Right lobe of liver (tissue), 6 donors: ENCODE measurements around the gene LYRM1. TPM values are rescaled to one million over a fixed set of nuclear protein-coding genes. Genes with fewer than 3 reads are reported as not detected.

Source experiments
- ATAC-seq, 4 donors: fragments of 200-7000 bp; cut with Tn5 transposase; one replicate each; pipeline ENCODE4 v1.9.1; 2020; ENCODE audit warnings: mild to moderate bottlenecking in 4 of 4, moderate library complexity in 4 of 4
- DNase-seq, 3 donors: peaks; one replicate each; pipeline ENCODE4 v3.0.0-alpha.2; 2020
- H3K27ac ChIP-seq, 3 donors: fragments of 200-600 bp; one replicate each; pipeline ENCODE4 v1.8.0; 2022
- H3K27me3 ChIP-seq, 2 donors: fragments of 200-600 bp; one replicate each; pipeline ENCODE4 v1.8.0; 2022
- H3K36me3 ChIP-seq, 4 donors: fragments of 200-600 bp; sonication (generic) in 1 of 4; one replicate each; pipeline versions ENCODE4 v1.5.1 to v1.8.0; 2017 to 2022; ENCODE audit warnings: control low read depth in 1 of 4
- H3K4me1 ChIP-seq, 4 donors: fragments of 200-600 bp; sonication (generic) in 1 of 4; one replicate each; pipeline versions ENCODE4 v1.5.1 to v1.8.0; 2017 to 2022; ENCODE audit warnings: control low read depth in 1 of 4
- H3K4me3 ChIP-seq, 3 donors: fragments of 200-600 bp; one replicate each; pipeline ENCODE4 v1.8.0; 2022
- H3K9me3 ChIP-seq, 4 donors: fragments of 200-600 bp; sonication (generic) in 1 of 4; one replicate each; pipeline versions ENCODE4 v1.5.1 to v1.8.0; 2017 to 2022; ENCODE audit warnings: control low read depth in 1 of 4
- CTCF ChIP-seq, 4 donors: fragments of 200-600 bp in 3 of 4; fragments of 450-650 bp in 1 of 4; IDR thresholded peaks; one replicate each; pipeline versions ENCODE4 v1.5.1 to v1.8.0; 2016 to 2022; ENCODE audit warnings: antibody characterized with exemption in 4 of 4, mild to moderate bottlenecking in 2 of 4
- POLR2A ChIP-seq: fragments of 450-650 bp; IDR thresholded peaks from one replicate; pipeline ENCODE4 v1.6.1; 2017; ENCODE audit warnings: antibody characterized with exemption, mild to moderate bottlenecking
- WGBS: methylation state at CpG from one replicate; pipeline ENCODE4 v1.1.6; 2018; ENCODE audit warnings: low coverage, low lambda C conversion rate; ENCODE audit not compliant: insufficient coverage; ENCODE audit errors: missing lambda C conversion rate; 5-methylcytosine and 5-hydroxymethylcytosine counted together
- intact Hi-C, 2 donors: fragments of 100-400 bp; cut with DNase I; formaldehyde crosslinking; loops; one replicate each; pipeline versions ENCODE4 v1.11.2 to v1.14.1; 2022
- total RNA-seq, 6 experiments: library from RNA; depleted of rRNA in 2 of 6; stranded (reverse); fragments of >200 nt in 2 of 6; fragmentation: NEBNext Ultra II Directional in 3 of 6; extraction: Animal tissue kit (Norgen Biotek cat#: 25700) in 3 of 6; gene quantifications; one replicate each; pipeline versions ENCODE4 v1.1.0 to v1.2.4, GENCODE V29; 2016 to 2023
- donor health status: DM: no; HTN: yes; CAD: no.
- donor health status: DM: no; HTN: no; CAD: no.
- donor health status: DM: no; HTN: no; CAD: no.
- donor health status: DM: no; HTN: yes; CAD: no.
- donor health status: DM: no; HTN: yes; CAD: no.

LYRM1 gene
- total RNA-seq, 6 experiments from 2014 or later = 32.4 to 102 (median 37.9) TPM

- no peak overlapping the region for H3K4me3 ChIP-seq
- DNase-seq (no peak), ATAC-seq (no peak)
- WGBS = 69% methylated on average over 4 of the region's 8 CpGs
- H3K27ac ChIP-seq = no peak overlapping the region
- no peaks in the 10 kb centered on the region for H3K4me1 ChIP-seq
- H3K36me3 ChIP-seq = no peaks in the 10 kb centered on the region
- no peaks in the 10 kb centered on the region for H3K27me3 ChIP-seq
- no peaks in the 10 kb centered on the region for H3K9me3 ChIP-seq
- TF ChIP-seq CTCF (IDR thresholded peaks at IDR 0.05) = no peak
- no peak for TF ChIP-seq POLR2A
- intact Hi-C loops = no loop called here
These were observed 45.6 kb downstream of the LYRM1 start for GRCh38 chr16:20946015-20946629.

- Histone ChIP-seq H3K9me3 (no peaks in the 10 kb centered on the region), H3K4me3 (no peak overlapping the region), H3K4me1 (no peaks in the 10 kb centered on the region), H3K36me3 (no peaks in the 10 kb centered on the region), H3K27ac (no peak overlapping the region), H3K27me3 (no peaks in the 10 kb centered on the region)
- TF ChIP-seq CTCF (IDR thresholded peaks at IDR 0.05) = no peak
- TF ChIP-seq POLR2A = no peak
- intact Hi-C loops = no loop called here
- WGBS = 76% methylated on average over 3 of the region's 9 CpGs
- ATAC-seq (no peak), DNase-seq (no peak)
These were observed 47.9 kb downstream of the LYRM1 start for GRCh38 chr16:20948444-20948843.

- DNase-seq (no peak), ATAC-seq (no peak)
- intact Hi-C loops = no loop called here
- Histone ChIP-seq H3K9me3 (no peaks in the 10 kb centered on the region), H3K27ac (no peak overlapping the region), H3K36me3 (no peaks in the 10 kb centered on the region), H3K4me1 (no peaks in the 10 kb centered on the region), H3K27me3 (no peaks in the 10 kb centered on the region), H3K4me3 (no peak overlapping the region)
- WGBS = 100% methylated on average over 1 of the region's 3 CpGs
- TF ChIP-seq CTCF (IDR thresholded peaks at IDR 0.05) = no peak
- no peak for TF ChIP-seq POLR2A
These were observed 49.1 kb downstream of the LYRM1 start for GRCh38 chr16:20949660-20950059.

DNA sequence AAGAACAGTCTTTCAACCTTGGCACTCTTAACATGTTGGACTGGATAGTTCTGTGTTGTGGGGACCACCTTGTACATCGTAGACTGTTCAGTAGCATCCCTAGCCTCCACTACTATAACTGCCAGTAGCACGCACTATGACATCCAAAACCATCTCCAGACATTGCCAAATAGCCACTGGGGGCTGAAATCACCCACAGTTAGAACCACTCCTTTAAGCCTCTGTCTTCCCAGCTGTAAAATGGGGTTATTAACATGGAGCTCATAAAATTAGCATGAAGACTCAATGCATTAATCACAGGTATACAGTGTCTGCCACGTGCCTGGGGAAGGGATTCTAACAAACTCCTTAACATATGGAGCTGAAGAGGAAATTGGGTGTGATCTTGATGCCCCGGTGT is 49.7 kb downstream of the LYRM1 start:
- Histone ChIP-seq H3K27ac (no peak overlapping the region), H3K9me3 (no peaks in the 10 kb centered on the region), H3K36me3 (no peaks in the 10 kb centered on the region), H3K27me3 (no peaks in the 10 kb centered on the region), H3K4me3 (no peak overlapping the region), H3K4me1 (no peaks in the 10 kb centered on the region)
- ATAC-seq = no peak
- no peak for TF ChIP-seq CTCF (IDR thresholded peaks at IDR 0.05)
- no peak for TF ChIP-seq POLR2A
- no peak for DNase-seq
- intact Hi-C loops = no loop called here
- WGBS = 77% methylated on average over 4 of the region's 4 CpGs
